Lower leg skin (tissue), 4 donors: ENCODE data around the gene DUOXA1. TPM values are rescaled to one million over a fixed set of nuclear protein-coding genes. Genes with fewer than 3 reads are reported as not detected.

Source experiments
- DNase-seq, 2 donors: peaks; one replicate each; pipeline ENCODE4 v3.0.0-alpha.2; 2019; ENCODE audit warnings: low spot score in 2 of 2
- H3K4me3 ChIP-seq: fragments of 200-600 bp; sonication (generic); 2 replicates; pipeline ENCODE4 v1.5.1; 2017; ENCODE audit warnings: mild to moderate bottlenecking, low read depth; ENCODE audit not compliant: poor library complexity, severe bottlenecking
- POLR2A ChIP-seq, 2 donors: fragments of 450-650 bp; IDR thresholded peaks; one replicate each; pipeline ENCODE4 v1.6.1; 2016 to 2017; ENCODE audit warnings: antibody characterized with exemption in 2 of 2, mild to moderate bottlenecking in 1 of 2, moderate library complexity in 1 of 2
- WGBS, 2 donors: methylation state at CpG; one replicate each; pipeline ENCODE4 v1.1.5; 2018; 5-methylcytosine and 5-hydroxymethylcytosine counted together
- intact Hi-C: fragments of 100-400 bp; cut with DNase I; formaldehyde crosslinking; loops from one replicate; pipeline ENCODE4 v1.15.0; 2023; ENCODE audit warnings: low total_unique reads
- total RNA-seq, 4 donors: library from RNA; depleted of rRNA; stranded (reverse); fragments of >200 nt; gene quantifications; one replicate each; pipeline ENCODE4 v1.1.0, GENCODE V29; 2016
- TF ChIP-seq, protein P1 (sequence below), 3 donors: fragments of 450-650 bp; IDR thresholded peaks; one replicate each; pipeline ENCODE4 v1.5.1; 2016; ENCODE audit warnings: antibody characterized with exemption in 3 of 3, mild to moderate bottlenecking in 3 of 3, moderate library complexity in 2 of 3

Gene DUOXA1
- total RNA-seq, 4 donors from 2014 or later = 58.1 to 112 (median 99.0) TPM

DNA sequence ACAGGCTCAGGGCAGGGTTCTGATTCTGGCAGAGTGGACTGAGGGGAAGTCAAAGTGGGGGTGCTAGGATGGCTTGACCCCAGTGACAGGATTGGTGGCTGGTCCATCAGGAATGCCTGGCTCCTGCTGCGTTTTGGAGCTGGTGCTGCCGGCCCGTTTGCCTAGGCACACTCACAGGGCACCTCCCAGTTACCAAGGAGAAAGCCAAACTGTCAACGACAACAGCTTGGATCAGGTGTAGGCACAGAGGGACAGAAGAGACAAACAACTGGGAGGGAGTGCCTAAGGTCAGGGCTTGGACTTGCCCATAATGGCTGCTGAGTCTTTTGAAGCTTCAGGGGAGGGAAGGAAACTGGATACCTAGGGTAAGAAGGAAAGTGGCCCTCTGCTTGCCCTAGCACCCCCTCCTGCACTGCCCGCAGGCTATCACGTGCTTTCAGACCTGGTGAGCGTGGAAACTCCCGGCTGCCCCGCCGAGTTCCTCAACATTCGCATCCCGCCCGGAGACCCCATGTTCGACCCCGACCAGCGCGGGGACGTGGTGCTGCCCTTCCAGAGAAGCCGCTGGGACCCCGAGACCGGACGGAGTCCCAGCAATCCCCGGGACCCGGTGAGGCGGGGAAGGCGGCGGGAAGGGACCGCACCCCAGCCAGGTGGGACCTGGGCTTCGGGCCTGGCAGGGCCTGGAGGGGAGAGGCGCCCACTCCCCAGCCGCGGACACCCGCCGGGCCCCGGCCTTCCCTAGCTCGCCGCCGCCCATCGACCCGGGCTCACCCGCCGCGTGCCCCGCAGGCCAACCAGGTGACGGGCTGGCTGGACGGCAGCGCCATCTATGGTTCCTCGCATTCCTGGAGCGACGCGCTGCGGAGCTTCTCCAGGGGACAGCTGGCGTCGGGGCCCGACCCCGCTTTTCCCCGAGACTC is 5.3 kb upstream of the DUOXA1 start:
- TF ChIP-seq, protein P1, sequence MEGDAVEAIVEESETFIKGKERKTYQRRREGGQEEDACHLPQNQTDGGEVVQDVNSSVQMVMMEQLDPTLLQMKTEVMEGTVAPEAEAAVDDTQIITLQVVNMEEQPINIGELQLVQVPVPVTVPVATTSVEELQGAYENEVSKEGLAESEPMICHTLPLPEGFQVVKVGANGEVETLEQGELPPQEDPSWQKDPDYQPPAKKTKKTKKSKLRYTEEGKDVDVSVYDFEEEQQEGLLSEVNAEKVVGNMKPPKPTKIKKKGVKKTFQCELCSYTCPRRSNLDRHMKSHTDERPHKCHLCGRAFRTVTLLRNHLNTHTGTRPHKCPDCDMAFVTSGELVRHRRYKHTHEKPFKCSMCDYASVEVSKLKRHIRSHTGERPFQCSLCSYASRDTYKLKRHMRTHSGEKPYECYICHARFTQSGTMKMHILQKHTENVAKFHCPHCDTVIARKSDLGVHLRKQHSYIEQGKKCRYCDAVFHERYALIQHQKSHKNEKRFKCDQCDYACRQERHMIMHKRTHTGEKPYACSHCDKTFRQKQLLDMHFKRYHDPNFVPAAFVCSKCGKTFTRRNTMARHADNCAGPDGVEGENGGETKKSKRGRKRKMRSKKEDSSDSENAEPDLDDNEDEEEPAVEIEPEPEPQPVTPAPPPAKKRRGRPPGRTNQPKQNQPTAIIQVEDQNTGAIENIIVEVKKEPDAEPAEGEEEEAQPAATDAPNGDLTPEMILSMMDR (IDR thresholded peaks at IDR 0.05) = no peak
- no peak for TF ChIP-seq POLR2A (IDR thresholded peaks at IDR 0.05)
- WGBS, 2 donors = 35 to 42% methylated on average over 40 to 45 of the region's 57 CpGs
- H3K4me3 ChIP-seq = no peak overlapping the region
- no peak for DNase-seq
- intact Hi-C loops = no loop called here

DNA sequence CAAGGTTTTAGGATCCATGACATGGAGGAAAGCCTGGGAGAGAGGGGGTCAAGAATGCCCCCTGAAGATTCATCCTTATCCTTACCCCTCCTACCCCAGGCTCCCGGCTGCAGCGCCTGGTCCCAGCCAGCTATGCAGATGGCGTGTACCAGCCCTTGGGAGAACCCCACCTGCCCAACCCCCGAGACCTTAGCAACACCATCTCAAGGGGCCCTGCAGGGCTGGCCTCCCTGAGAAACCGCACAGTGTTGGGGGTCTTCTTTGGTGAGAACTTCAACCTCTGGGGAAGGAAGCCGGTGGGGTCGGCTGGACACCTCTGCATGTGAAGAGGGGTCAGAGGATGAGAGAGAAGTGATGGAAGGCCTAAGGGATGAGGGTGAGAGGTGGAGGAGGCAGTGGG is 4.4 kb upstream of the DUOXA1 start:
- H3K4me3 ChIP-seq = no peak overlapping the region
- TF ChIP-seq, protein P1 (IDR thresholded peaks at IDR 0.05) = no peak
- no peak for TF ChIP-seq POLR2A (IDR thresholded peaks at IDR 0.05)
- 93 to 94% methylated on average over 7 of the region's 7 CpGs for WGBS, 2 donors
- intact Hi-C loops = no loop called here
- no peak for DNase-seq

DNA sequence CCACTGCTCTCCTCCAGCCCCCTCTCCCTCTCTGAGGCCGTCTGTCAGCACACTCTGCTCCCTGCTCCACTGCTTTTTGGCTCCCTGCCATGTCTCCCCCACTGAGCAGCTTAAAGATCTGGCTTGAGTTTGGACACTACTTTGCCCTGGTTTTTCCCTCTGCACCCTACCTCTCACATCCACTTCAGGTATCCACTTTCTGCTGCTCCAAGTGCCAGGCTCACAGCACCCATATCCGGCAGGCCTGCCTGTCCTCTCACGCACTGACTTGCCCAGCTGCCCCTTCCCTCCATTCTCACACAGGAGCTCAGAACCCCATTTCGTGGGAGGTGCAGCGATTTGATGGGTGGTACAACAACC is 3.9 kb upstream of the DUOXA1 start:
- intact Hi-C loops = no loop called here
- TF ChIP-seq, protein P1 (IDR thresholded peaks at IDR 0.05) = no peak
- no peak for TF ChIP-seq POLR2A (IDR thresholded peaks at IDR 0.05)
- no peak for DNase-seq
- 49 to 50% methylated on average over 5 of the region's 5 CpGs for WGBS, 2 donors
- no peak overlapping the region for H3K4me3 ChIP-seq

DNA sequence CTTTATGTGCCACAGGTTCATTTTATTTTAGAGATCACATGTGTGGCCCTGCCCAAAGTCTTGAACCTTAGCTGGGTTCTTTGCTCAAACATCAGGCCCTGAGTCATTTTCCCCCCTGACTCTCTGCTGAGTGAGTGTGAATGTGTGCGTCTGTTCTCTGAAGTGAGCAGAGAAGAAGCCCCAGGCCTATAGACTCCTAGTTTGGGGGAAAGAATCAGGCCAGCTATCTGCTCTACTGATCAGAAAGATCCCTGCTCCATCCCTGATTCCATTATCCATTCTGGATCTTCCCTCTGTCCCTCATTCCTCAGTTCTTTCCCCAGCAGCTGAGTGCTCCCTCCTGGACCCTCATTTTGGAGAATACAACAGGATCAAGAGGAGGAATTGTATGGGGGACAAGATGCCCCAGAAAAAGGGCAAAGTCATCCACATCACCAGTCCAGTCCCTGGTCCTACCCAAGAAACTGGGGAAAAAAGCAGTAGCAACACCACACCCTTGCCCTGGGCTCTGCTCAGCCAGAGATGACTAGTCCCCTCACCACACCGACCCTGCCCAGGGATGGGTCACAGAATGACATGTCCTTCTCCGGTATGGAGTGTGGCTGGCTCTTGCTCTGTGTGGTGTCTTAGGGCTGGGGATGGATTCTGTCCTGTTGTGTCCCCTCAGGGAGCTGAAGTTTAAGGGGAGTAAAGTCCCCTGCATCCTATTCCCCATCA is 3.3 kb upstream of the DUOXA1 start:
- TF ChIP-seq POLR2A (IDR thresholded peaks at IDR 0.05) = no peak
- TF ChIP-seq, protein P1 (IDR thresholded peaks at IDR 0.05) = no peak
- no peak for DNase-seq
- intact Hi-C loops = no loop called here
- 58 to 62% methylated on average over 3 of the region's 3 CpGs for whole genome bisulfite sequencing, 2 donors
- no peak overlapping the region for H3K4me3 ChIP-seq

DNA sequence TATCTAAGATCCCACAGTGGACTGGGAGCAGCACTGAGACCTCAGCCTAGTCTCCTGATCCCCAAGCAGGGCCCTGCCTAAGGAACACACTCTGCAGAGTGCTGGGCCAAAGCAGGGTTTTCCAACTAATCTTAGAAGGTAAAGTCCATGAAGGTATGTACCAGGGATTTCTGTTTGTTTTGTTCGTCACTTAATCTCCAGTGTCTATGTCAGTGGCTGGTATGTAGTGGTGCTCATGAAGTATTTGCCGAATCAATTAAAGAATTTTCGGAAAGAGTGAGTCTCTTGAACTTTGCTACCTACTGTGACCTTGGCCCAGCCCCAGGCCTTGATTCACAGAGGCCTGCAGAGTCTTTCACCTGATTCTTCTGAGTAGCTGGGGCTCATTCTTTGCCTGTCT is 1.8 kb upstream of the DUOXA1 start:
- intact Hi-C loops = no loop called here
- no peak overlapping the region for H3K4me3 ChIP-seq
- 85 to 91% methylated on average over 3 of the region's 3 CpGs for WGBS, 2 donors
- no peak for TF ChIP-seq POLR2A (IDR thresholded peaks at IDR 0.05)
- TF ChIP-seq, protein P1 (IDR thresholded peaks at IDR 0.05) = no peak
- DNase-seq = no peak
